Measurements from ENCODE around the gene TMEM267.
A peak's percentile ranks its signal among the peaks of the same experiment; 100 is the strongest.
"Not testable (repeated sequence)": the region's sequence is repeated elsewhere in the genome, so short reads cannot be mapped to it uniquely, and the experiment has no call there.

The TMEM267 gene

DNA sequence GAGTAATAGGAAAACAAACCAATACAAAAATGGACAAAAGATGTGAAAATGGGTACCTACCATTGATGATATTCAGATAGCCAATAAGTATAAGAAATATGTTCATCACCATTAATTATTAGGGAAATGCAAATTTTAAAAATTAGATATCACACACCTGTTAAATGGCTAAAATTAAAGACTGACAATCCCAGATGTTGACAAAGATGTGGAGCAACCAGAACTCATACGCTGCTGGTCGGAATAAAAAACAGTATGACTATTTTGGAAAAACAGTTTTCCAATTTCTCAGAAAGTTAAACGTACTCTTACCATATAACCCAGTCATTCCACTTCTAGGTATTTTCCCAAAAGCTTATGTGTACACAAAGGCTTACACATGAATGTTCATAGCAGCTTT, 27.1 kb downstream of the TMEM267 start:
- H3K4me3 ChIP-seq (ENCODE audit: low read length), result no peak overlapping the region
- no peak for DNase-seq (ENCODE audit: low read depth)
- TF ChIP-seq, protein P1, sequence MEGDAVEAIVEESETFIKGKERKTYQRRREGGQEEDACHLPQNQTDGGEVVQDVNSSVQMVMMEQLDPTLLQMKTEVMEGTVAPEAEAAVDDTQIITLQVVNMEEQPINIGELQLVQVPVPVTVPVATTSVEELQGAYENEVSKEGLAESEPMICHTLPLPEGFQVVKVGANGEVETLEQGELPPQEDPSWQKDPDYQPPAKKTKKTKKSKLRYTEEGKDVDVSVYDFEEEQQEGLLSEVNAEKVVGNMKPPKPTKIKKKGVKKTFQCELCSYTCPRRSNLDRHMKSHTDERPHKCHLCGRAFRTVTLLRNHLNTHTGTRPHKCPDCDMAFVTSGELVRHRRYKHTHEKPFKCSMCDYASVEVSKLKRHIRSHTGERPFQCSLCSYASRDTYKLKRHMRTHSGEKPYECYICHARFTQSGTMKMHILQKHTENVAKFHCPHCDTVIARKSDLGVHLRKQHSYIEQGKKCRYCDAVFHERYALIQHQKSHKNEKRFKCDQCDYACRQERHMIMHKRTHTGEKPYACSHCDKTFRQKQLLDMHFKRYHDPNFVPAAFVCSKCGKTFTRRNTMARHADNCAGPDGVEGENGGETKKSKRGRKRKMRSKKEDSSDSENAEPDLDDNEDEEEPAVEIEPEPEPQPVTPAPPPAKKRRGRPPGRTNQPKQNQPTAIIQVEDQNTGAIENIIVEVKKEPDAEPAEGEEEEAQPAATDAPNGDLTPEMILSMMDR (conservative IDR thresholded peaks at IDR 0.05; ENCODE audit: low read depth, low read length), result no peak

DNA sequence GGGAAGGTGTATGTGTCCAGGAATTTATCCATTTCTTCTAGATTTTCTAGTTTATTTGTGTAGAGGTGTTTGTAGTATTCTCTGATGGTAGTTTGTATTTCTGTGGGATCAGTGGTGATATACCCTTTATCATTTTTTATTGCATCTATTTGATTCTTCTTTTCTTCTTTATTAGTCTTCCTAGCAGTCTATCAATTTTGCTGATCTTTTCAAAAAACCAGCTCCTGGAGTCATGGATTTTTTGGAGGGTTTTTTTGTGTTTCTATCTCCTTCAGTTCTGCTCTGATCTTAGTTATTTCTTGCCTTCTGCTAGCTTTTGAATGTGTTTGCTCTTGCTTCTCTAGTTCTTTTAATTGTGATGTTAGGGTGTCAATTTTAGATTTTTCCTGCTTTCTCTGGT, 42.1 kb downstream of the TMEM267 start:
- DNase-seq (ENCODE audit: low read depth); H3K4me3 ChIP-seq (ENCODE audit: low read length): not testable (repeated sequence)

DNA sequence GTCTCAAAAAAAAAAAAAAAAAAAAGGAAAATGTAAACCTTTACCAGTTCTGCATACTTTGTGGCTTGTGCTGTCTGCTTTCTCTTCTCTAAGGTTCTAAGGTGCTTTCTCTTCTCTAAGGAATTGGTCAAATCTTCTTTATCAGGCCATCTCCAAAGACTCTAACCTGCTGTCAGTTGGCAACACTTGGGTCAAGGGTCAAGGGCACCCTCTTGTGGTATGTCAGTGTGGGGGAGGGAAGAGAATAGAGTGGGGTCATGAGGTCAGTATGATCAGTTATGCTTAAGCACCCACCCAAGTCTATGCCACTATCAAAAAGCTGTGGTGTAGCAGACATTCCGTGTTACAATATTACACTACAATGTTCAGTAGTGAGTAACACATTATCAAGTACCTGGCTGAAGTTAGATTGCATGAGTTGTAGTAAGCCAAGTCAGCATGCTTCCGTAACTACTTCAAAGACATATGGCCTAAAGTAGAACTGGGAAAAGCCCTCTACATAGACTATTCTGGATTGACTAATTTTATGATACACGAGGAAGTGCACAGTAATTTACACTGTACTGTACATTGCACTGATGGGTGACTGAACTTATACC, 46.5 kb downstream of the TMEM267 start:
- DNase-seq (ENCODE audit: low read depth), result no peak
- TF ChIP-seq, protein P1 (conservative IDR thresholded peaks at IDR 0.05; ENCODE audit: low read depth, low read length), result no peak

DNA sequence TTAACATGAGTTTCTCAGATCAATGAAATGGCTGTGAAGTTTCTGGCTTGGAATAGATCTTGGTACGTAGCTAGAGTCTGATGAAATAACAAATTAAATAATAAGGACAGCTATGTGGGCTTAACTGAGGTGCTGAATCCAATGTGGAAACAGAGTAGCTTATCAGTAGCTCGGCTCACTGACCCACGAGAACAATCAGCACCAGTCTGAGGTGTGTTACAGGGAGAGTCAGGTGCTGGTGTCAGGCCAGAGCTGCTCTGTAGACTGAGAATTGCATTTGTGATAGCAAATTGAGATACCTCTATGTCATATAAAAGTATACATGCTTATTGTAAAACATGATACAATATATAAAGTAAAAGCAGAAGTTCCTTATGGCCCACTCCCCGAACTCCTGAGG, 50.3 kb downstream of the TMEM267 start:
- no peak overlapping the region for H3K4me3 ChIP-seq (ENCODE audit: low read length)
- TF ChIP-seq, protein P1 (conservative IDR thresholded peaks at IDR 0.05; ENCODE audit: low read depth, low read length), result no peak
- no peak for DNase-seq (ENCODE audit: low read depth)

More for the DNA sequence above, 46.5 kb downstream of the TMEM267 start:
- no peak overlapping the region for H3K4me3 ChIP-seq (ENCODE audit: low read length)

DNA sequence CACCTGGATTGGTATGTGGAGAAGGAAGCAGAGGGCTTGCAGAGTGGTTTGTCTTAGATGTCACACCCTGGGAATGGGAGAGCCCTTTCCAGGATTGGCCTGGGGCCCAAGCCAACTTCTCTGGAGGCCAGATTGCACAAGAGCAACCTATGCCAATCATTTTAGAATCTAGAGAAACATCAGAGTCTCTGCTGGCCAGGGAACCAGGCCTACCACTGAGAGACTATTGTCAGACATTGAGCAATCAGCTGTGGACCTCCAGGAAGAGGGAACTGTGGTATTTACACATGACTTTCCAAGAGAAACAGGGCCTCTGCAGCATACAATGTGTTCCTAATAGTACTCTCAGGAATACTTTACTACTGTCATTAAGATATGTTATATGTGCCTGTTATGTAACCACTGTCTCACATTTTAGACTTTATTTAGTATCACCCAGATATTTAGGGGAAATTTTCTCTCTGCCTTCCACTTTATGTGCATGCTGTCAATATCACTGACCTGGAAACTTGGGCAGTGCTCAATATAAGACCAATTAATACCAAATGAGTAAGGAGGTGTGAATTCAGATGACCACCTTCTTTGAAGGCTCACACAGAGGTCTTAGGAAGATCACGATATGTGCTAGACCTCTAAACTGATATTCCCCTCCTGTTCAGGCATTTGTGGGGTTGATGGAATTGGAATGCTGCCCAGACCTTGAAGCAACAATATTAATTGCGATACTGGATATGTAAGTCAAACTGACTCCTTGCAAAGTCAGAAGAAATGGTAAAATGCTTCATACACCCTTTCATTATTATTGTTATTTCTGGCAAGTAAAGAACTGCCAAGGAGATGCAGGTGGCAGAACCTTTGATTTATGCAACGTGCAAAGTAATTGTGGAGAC, 50.9 kb downstream of the TMEM267 start:
- TF ChIP-seq, protein P1 (conservative IDR thresholded peaks at IDR 0.05; ENCODE audit: low read depth, low read length), result no peak
- DNase-seq (ENCODE audit: low read depth), result peak; percentile 48

DNA sequence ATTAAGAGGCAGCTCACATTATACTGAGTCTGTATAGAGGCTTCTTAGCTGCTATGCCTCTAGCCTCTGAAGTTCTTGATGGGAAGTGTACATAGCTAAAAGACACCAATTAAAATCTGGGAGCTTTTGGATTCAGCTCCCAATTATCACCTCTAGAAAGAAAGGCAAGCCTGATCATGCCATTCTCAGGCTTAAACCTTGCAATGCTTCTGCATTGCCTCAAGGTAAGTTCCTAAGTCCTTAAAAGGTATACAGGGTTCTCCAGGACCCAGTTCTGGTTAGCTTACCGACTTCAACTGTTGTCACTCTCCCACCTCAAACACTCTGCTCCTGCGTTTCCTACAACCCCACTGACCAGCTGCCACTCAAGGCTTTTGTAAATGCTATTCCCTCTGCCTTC, 54.0 kb downstream of the TMEM267 start:
- no peak overlapping the region for H3K4me3 ChIP-seq (ENCODE audit: low read length)
- DNase-seq (ENCODE audit: low read depth), result no peak
- TF ChIP-seq, protein P1 (conservative IDR thresholded peaks at IDR 0.05; ENCODE audit: low read depth, low read length), result no peak

More for the DNA sequence above, 50.9 kb downstream of the TMEM267 start:
- no peak overlapping the region for H3K4me3 ChIP-seq (ENCODE audit: low read length)

DNA sequence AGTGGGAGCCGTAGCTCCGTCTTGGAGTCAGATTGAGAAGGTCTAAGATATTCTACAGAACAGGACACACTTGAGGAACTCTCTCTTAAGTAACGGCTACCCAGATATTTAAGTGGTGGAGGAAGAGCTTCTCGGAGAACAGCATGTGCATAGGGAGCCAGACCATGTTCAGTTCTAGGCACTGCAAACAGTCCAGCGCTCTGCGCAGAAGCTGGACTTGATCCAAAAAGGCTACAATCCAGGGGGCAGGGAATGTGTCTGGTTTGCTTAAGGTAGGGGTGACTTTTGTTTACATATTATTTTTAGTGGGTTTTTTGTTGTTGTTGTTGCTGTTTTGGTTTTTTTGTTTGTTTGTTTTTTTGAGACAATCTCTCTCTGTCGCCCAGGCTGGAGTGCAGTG, 54.6 kb downstream of the TMEM267 start:
- DNase-seq (ENCODE audit: low read depth), result no peak
- H3K4me3 ChIP-seq (ENCODE audit: low read length), result no peak overlapping the region
- TF ChIP-seq, protein P1 (conservative IDR thresholded peaks at IDR 0.05; ENCODE audit: low read depth, low read length), result no peak

All from retinal pigment epithelial cell (primary cell).